Fibroblast of lung (primary cell): Measurements from ENCODE around the gene F13A1.

Experiments
- EZH2 ChIP-seq: IDR thresholded peaks from 2 replicates; pipeline ENCODE4 v1.5.1; 2012; ENCODE audit warnings: low read length, control low read depth, mild to moderate bottlenecking; ENCODE audit errors: missing control alignments
- TF ChIP-seq, protein P1 (sequence below), 2 donors: IDR thresholded peaks in 1 of 2; conservative IDR thresholded peaks in 1 of 2; 1 replicate in 1 of 2; 2 replicates in 1 of 2; pipeline ENCODE4 v1.5.1; 2011 to 2012; ENCODE audit warnings: low read length in 2 of 2, control low read depth in 1 of 2, inconsistent platforms in 1 of 2, low read depth in 1 of 2, mild to moderate bottlenecking in 1 of 2

DNA sequence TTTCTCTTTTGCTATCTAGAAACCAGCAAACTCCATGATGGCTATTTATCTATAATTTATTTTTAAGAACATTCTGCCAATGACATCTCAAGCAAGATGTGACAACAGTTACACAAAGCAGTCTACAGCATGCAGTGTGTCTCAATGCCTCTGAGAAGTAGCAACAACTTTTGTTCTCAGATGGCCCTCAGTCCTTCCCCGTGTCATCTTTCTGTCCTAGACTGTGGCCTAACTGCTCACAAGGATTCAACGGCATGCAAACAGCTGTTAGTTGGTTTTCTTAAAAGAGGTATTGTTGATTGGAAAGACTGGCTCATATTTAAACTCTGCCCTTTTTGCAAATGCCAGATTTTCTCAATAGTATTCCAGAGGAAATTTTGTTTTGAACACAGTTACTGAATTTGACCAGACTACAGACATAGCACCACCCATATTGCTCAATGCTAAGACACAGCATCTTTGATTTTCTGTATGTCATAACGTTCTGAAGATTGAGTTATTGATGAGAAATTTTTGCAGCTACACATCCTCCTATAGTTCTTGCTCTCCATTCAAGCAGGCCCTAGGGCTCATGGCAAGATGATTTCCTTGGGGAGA, 26.1 kb upstream of the F13A1 start:
- TF ChIP-seq, protein P1, sequence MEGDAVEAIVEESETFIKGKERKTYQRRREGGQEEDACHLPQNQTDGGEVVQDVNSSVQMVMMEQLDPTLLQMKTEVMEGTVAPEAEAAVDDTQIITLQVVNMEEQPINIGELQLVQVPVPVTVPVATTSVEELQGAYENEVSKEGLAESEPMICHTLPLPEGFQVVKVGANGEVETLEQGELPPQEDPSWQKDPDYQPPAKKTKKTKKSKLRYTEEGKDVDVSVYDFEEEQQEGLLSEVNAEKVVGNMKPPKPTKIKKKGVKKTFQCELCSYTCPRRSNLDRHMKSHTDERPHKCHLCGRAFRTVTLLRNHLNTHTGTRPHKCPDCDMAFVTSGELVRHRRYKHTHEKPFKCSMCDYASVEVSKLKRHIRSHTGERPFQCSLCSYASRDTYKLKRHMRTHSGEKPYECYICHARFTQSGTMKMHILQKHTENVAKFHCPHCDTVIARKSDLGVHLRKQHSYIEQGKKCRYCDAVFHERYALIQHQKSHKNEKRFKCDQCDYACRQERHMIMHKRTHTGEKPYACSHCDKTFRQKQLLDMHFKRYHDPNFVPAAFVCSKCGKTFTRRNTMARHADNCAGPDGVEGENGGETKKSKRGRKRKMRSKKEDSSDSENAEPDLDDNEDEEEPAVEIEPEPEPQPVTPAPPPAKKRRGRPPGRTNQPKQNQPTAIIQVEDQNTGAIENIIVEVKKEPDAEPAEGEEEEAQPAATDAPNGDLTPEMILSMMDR (conservative IDR thresholded peaks at IDR 0.05 in 1 of 2, IDR thresholded peaks at IDR 0.05 in 1 of 2; ENCODE audit: low read depth in 1 of 2, low read length in 2 of 2), result no peak
- TF ChIP-seq EZH2, result no peak
